Nephron progenitor cell (in vitro differentiated cells): Measurements from ENCODE around the gene CALM1.

Source experiments
- DNase-seq: peaks from one replicate; pipeline ENCODE4 v3.0.0; 2021
- H3K27ac Mint-ChIP-seq: 2 replicates; pipeline ENCODE4 v1.8.0; 2021; ENCODE audit warnings: mild to moderate bottlenecking, moderate library complexity, mixed read lengths
- H3K27me3 Mint-ChIP-seq: 2 replicates; pipeline ENCODE4 v1.8.0; 2021; ENCODE audit warnings: mild to moderate bottlenecking, low read depth, mixed read lengths; ENCODE audit not compliant: poor library complexity
- H3K36me3 Mint-ChIP-seq: 2 replicates; pipeline ENCODE4 v1.8.0; 2021; ENCODE audit warnings: low read depth, mixed read lengths
- H3K4me1 Mint-ChIP-seq: 2 replicates; pipeline ENCODE4 v1.8.0; 2021; ENCODE audit warnings: mixed read lengths
- H3K4me3 Mint-ChIP-seq: 2 replicates; pipeline ENCODE4 v1.8.0; 2021; ENCODE audit warnings: mild to moderate bottlenecking, moderate library complexity, mixed read lengths
- H3K9me3 Mint-ChIP-seq: 2 replicates; pipeline ENCODE4 v1.8.0; 2021; ENCODE audit warnings: mild to moderate bottlenecking, moderate library complexity, mixed read lengths
- TF ChIP-seq, protein P1 (sequence below): fragments of 200-600 bp; sonication (generic); IDR thresholded peaks from 2 replicates; pipeline ENCODE4 v1.5.0; 2021; ENCODE audit warnings: antibody characterized with exemption

The CALM1 gene

DNA sequence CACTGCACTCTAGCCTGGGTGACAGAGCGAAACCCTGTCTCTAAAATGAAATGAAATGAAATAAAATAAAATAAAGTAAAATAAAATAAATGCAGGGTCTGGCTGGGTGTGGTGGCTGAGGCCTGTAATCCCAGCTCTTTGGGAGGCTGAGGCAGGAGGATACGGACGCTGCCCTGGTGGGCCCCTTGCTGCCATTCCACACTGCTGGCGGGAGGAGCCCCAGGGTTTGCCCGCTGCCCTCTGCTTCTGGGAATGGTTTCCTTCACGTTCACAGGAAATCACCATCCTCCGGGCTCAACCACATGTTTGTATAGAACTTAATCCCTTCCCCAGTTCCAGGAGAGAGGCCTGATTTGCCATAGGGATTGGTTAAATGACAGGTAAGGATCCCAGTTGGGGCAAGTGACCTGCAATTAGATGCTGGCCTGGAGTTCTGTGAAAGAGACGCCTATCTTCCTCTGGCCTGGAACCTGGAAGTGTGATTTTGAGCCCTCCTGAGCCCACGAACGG is 29.3 kb downstream of the CALM1 start:
- peaks cover 3% of the 10 kb centered on the region for H3K27me3 Mint-ChIP-seq
- no peak for DNase-seq
- H3K27ac Mint-ChIP-seq, result no peak overlapping the region

DNA sequence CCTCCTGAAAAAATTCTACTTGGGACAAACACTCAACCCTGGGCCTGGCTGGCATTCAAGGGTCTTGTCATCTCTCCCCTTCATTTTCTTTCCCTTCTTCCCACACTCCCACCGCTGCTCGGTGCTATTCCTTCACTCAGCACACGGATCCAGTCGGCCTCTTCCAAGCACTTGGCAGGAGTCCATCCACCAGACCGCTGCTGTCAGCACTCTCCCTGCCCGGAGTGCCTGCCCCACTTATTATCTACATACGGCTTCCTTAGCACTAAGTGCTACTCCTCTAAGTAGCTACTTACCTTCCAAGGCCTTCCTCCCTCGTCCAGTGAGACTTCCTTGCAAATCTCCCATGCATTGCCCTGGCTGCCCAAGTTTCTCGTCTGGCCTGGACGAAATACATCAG is 29.8 kb downstream of the CALM1 start:
- peaks cover 3% of the 10 kb centered on the region for H3K27me3 Mint-ChIP-seq
- no peak overlapping the region for H3K4me3 Mint-ChIP-seq
- DNase-seq, result no peak
- no peaks in the 10 kb centered on the region for H3K36me3 Mint-ChIP-seq
- H3K4me1 Mint-ChIP-seq, result peaks cover 32% of the 10 kb centered on the region
- H3K27ac Mint-ChIP-seq, result no peak overlapping the region
- no peaks in the 10 kb centered on the region for H3K9me3 Mint-ChIP-seq
- TF ChIP-seq, protein P1, sequence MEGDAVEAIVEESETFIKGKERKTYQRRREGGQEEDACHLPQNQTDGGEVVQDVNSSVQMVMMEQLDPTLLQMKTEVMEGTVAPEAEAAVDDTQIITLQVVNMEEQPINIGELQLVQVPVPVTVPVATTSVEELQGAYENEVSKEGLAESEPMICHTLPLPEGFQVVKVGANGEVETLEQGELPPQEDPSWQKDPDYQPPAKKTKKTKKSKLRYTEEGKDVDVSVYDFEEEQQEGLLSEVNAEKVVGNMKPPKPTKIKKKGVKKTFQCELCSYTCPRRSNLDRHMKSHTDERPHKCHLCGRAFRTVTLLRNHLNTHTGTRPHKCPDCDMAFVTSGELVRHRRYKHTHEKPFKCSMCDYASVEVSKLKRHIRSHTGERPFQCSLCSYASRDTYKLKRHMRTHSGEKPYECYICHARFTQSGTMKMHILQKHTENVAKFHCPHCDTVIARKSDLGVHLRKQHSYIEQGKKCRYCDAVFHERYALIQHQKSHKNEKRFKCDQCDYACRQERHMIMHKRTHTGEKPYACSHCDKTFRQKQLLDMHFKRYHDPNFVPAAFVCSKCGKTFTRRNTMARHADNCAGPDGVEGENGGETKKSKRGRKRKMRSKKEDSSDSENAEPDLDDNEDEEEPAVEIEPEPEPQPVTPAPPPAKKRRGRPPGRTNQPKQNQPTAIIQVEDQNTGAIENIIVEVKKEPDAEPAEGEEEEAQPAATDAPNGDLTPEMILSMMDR, result no peak

More for the DNA sequence above, 29.3 kb downstream of the CALM1 start:
- no peaks in the 10 kb centered on the region for H3K9me3 Mint-ChIP-seq
- H3K36me3 Mint-ChIP-seq, result no peaks in the 10 kb centered on the region
- peaks cover 35% of the 10 kb centered on the region for H3K4me1 Mint-ChIP-seq
- no peak overlapping the region for H3K4me3 Mint-ChIP-seq
- TF ChIP-seq, protein P1, result no peak

DNA sequence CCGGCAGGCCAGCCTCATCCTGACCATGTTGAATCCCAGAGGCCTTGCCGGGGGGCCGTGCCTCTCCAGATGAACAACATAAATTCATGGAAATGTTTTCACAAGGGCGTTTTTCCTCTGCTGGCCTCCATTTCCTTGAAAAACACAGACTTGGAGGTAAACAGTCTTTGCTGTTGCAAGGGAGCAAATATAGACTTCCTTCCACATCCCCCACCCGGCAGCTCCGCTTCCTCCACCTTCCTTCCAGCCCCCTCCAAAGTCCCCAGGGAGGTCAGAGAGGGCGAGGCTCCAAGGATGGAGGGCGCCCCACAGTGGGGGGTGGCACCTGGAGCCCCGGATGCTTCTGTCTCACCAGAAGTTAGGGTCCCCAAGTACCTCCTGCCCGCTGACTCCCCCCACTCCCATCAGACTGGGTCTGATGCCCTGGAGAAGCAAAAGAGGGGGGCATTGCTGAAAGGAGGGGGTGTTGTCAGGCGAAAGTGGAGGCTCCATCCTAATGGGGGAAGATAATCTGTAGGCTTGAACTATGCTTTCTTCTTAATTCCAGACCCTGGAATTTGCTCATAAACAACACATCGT is 31.1 kb downstream of the CALM1 start:
- Mint-ChIP-seq H3K27ac (no peak overlapping the region), H3K9me3 (no peaks in the 10 kb centered on the region), H3K4me3 (no peak overlapping the region), H3K36me3 (no peaks in the 10 kb centered on the region), H3K27me3 (peaks cover 10% of the 10 kb centered on the region), H3K4me1 (peaks cover 28% of the 10 kb centered on the region)
- TF ChIP-seq, protein P1, result no peak
- DNase-seq, result no peak

DNA sequence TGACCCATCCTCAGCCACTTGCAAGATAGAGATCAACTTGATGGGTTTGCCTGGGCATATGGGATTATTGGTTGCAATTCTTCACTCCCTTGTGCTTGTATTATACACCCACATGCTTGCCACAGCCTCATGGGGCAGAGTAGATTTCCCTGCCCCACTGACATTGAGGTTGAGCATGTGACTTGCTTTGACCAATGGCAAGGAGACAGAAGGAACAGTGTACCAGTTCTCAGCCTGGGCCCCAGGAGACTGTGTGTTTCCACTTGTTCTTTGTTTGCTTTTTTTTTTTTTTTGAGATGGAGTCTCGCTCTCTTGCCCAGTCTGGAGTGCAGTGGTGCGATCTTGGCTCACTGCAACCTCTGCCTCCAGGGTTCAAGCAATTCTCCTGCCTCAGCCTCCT is 31.8 kb downstream of the CALM1 start:
- Mint-ChIP-seq H3K4me3 (no peak overlapping the region), H3K27me3 (peaks cover 10% of the 10 kb centered on the region), H3K27ac (no peak overlapping the region), H3K36me3 (no peaks in the 10 kb centered on the region), H3K9me3 (no peaks in the 10 kb centered on the region), H3K4me1 (peaks cover 28% of the 10 kb centered on the region)
- DNase-seq, result no peak
- TF ChIP-seq, protein P1, result no peak

DNA sequence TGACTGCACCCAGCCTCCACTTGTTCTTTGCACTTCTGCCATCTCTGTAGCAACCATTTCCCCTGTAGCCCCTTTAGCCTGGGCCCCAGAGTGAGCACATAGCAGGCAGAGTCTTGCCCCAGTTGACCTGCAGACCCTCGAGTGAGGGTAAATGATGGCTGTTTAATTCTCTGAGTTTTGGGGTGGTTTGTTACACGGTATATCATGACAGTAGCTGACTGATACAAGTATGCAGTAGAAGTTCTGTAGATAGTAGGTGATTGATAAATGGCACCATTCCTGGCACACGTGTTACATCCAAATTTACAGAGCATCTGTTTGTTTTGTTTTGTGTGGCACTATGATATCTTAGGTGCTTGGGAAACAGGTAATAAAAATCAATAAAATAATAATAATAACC is 32.4 kb downstream of the CALM1 start:
- H3K9me3 Mint-ChIP-seq, result no peaks in the 10 kb centered on the region
- peaks cover 25% of the 10 kb centered on the region for H3K4me1 Mint-ChIP-seq
- no peak for DNase-seq
- H3K36me3 Mint-ChIP-seq, result no peaks in the 10 kb centered on the region
- H3K27ac Mint-ChIP-seq, result no peak overlapping the region
- TF ChIP-seq, protein P1, result no peak
- no peak overlapping the region for H3K4me3 Mint-ChIP-seq
- H3K27me3 Mint-ChIP-seq, result peaks cover 10% of the 10 kb centered on the region

DNA sequence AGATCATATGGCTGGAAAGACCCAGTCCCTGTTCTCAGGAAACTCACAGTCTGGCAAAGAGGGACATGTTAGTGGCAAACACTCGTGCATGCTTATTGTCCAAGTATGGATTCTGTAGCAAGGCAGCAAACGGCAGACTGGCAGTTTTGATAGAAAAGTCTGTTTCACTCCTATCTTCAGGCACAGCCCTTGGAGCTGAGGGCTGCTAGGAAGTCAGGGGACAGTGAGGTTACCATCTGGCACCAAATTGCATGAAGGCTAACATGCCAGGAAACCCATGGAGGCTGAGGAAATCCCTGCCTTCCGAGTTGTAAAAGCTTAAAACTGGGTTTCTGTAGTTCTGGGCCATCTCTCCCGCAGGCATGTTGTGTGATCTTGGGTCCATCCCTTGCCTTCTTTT is 32.9 kb downstream of the CALM1 start:
- Mint-ChIP-seq H3K4me1 (peaks cover 20% of the 10 kb centered on the region), H3K9me3 (no peaks in the 10 kb centered on the region), H3K36me3 (no peaks in the 10 kb centered on the region), H3K27ac (no peak overlapping the region), H3K4me3 (no peak overlapping the region), H3K27me3 (peaks cover 10% of the 10 kb centered on the region)
- TF ChIP-seq, protein P1, result no peak
- no peak for DNase-seq
